ENCODE results near the gene LRRC75A.

GRCh38 chr17:16506188-16506587 is 14.2 kb upstream of the LRRC75A start:
- TF ChIP-seq POLR2AphosphoS5 (IDR thresholded peaks at IDR 0.05) (no peak), CTCF (IDR thresholded peaks at IDR 0.05) (no peak)
